NCI-H1105 treated with DMSO at 0.1 percent for 48 hours (cell line): Measurements from ENCODE around the gene SLC16A3.

Experiments
- DNase-seq: peaks from one replicate; lab custom pipeline; 2025; lab: John Stamatoyannopoulos, UW

The SLC16A3 gene

DNA sequence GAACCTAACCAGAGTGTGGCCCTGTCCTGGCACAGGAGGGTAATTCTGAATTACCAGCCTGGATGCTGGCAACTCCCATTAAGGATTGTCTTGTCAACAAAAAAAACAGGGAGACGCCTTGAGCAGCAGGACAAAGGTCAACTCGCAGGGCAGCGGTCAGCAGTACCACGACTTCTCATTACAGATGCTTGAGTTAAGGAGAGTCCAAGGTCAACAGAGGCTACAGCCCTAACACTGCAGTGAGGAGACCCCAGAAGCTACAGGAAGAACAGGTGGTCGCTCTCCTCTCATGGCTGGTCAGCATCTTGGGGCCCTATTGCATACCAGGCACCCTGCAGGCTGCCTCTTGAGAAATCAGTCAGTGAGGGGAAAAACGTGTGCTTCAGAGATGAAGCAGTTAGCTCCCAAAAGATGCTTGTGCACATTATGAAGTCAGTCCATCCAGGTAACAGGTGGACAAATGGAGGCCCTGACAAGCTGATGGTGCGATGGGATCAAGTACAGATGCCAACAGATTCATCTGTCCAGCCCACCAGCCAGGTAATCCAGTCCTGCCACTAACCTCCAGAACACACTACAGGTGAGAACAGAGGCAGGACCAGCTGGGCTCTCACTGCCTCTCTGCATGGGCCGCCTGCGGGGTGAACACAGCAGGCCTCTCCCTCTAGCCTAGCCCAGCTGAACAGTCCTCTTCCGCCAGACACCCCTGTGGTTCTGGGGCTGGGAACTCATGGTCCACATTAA is 40.5 kb downstream of the SLC16A3 start:
- DNase-seq: no peak

DNA sequence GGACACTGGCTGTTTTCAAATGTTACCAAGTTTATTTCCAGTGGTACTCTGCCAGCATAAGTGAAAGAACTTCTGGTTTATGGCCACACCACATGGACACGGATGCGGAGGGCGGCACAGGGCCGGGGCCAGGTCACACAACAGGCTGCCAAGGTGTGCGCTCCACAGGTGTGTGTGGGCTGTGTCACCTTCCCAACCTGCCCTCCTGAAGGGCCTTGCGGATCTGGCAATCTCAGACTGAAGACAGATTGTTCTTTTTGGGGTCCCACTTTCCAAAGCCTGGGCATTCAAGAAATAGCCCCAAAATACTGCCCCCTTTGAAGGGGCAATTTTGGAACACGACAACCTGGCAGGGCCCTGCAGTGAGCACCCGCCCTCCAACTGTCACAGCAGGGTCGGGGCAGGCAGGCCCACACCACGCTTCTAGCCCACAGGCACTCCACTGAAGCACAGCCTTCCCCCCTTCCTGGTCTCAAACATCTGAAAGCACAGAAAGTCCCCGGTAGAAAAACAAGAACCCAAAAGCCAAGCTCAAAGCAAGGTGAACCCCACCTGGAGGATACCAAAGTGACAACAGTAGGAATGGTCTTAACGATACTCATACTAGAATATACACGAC is 41.1 kb downstream of the SLC16A3 start:
- no peak for DNase-seq

DNA sequence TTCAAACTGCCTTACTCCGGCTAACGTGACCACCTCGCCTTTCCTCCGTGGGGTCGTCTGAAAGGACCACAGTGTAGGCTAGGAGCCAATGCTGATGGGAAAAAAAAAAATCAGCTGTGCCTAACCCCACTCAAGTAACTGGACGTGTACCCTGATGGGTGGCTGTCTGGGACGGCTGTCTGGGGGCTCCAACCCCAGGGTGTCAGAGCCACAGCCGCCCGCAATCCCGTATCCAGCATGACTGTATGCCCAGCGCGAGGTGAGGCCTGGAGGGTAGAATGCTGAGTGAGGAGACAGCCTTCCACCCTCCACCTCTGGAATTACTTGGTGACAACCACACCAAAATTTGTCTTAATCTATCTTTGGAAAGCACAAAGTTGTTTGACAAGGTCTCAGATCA is 41.8 kb downstream of the SLC16A3 start:
- no peak for DNase-seq

DNA sequence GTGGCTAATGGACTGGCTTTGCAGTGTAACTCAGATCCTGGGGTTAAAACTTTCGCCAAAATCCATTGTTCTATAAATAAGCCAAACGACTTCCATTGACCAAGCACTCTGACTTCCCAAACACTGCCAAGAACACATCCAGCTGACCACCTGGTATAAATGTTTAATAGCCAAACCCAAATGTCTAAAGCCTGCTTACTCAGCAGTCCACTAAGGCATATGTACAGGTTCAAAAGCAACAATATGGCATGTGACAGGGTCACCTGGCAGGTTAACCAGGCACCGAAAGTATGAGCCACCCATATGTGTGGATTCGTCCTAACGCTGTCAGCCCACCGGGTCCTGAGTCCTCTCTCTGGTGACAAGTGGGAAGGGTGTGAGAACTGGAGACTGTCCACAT is 42.6 kb downstream of the SLC16A3 start:
- DNase-seq: no peak

DNA sequence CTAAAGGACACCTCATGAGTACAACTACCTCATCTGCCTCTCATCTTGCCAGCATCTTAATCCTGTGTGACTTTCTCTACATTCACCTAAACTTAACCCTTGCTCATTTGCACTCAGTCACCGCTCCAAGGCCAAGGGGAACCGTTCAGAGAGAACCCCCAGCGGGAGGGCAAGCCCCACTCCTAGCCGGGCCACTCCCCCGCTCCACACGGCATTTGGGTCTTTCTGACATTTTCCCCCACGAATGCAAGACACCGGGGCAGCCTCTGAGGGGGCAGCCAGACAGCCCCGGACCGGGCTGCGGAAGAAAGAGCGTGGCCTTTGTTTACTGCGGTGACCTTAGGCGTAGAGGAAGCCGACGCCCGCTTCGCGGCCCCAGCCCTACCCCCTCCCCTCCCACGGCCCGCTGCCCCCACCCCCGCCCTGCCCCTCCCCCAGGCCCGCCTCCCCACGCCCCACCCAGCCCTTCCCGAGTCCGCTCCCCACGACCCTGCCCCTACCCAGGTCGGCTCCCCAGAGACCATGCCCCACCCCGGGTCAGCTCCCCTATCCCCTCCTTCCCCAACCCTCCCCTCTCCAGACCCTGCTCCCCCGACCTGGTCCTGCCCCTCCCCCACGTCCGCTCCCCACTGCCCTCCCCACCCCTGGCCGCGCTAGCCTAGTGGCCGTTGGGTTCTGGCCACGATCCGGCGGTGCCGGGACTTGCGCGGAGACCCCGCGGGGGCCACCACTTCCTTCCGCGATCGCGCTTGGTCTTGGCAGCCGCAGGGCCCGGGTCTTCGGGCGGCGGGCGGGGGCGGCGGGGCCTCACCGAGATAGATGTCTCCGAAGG is 43.9 kb downstream of the SLC16A3 start:
- DNase-seq: no peak

DNA sequence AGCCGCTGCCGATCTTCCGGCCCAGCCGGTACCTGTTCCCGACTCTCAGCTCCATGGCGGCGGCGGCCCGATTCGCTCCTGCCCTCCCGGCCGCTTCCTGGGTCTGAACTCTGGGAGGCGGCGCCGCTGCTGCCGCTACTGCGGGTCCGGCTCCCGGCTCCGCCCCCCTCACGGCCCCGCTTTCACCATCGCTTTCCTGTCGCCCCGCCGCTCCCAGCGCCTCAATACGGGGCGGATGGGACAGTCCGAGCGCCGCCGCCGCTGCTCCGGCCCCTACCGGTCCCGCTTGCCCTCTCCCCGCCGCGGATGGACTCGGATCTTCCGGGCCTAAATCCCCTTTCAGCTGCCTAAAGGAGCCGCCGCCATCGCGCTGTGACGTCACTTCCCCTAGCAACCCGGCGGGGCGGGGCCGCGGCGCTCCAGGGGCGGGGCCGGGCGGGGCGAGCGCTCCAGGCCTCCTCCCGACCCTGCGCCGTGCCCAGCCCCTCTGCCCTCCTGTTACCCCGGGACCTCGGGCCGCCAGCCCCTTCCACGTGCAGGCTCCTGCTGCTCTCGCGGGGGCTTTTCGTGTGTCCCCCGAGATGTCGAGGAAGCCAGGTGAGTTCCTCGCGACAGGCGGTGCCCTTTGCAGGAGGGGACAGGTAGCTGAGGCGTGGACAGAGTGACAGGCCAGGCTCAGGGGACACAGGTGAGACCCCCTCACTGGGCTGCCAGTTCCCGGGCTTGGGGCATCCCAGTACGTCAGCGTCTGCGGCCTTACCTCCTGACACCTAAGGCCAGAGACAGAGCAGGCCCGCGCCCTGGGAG is 44.7 kb downstream of the SLC16A3 start, which contains the start of gene CSNK1D:
Gene CSNK1D (minus strand): TSS at position 374 of the 807 bp plus-strand sequence. CDS start 319 bp downstream, at position 55.
- DNase-seq: peak; percentile 73

DNA sequence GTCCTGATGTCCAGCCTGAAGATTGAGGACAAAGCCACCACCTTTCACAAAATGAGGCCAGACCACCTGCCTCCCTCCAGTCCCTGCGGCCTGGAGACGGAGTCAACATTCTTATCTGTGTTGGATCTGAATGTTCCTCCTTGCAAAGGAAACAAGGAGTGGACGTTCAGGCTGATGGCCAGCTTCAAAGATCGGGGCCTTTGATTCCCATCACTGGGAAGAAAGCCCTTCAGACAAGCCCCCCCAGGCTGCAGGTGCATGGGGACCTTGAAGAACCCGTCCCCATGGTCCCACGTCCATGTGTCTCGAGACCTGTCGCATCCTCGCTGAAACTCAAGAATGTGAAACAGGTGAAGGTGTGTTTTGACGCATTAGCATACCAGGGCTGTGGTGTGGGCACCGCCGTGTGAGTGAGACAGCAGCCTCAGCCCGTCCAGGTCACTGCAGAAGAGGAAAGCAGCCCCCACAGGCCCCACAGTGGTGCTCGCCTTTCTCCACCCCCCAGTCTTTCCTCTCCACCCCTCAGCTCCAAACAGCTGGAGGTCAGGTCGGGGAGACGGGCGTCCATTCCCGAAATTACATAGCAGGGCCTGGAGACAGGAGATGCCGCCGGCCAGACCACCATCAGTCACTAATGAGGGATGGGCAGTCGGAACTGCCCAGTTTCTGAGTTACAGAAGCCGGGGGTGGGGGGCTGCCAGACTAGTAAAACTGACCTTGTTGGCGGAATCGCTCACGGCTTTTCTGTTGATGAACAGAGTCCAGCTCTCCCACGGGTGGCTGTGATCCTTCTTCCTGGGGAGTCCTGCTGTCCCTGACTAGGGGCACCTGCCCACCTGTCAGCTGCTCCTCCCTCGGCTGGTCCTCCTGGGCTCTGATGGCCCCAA is 45.5 kb downstream of the SLC16A3 start:
- DNase-seq: no peak

DNA sequence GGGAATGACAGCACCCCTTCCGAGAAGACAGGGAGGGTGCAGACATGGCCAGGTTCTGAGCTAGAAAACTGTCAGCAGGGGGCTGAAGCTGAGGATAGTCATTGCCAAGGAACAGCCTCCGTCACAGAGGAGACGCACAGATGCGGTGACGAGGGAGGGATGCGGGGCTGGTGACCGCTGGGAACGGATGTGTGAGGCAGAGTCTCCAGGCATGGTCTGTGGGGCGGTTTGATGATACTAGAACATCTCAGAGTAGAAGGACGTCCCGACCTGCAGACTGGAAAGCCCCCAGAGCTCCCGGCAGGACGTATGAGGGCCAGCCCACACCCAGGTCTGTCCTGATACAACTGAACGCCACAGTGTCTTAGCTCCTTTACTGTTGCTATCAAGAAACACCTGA is 46.5 kb downstream of the SLC16A3 start:
- no peak for DNase-seq

DNA sequence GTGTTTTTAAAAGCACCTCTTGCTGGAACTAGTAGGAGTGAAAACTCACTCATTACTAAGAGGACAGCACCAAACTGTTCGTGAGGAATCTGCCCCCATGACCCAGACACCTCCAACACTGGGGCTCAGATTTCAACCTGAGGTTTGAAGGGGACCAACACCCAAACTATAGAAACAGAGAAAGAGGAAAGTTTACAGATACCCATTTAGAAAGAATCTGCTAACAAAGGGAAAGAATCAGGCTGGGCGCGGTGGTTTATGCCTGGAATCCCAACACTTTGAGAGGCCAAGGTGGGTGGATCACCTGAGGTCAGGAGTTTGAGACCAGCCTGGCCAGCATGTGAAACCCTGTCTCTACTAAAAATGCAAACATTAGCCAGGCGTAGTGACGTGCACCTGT is 48.1 kb downstream of the SLC16A3 start:
- no peak for DNase-seq

DNA sequence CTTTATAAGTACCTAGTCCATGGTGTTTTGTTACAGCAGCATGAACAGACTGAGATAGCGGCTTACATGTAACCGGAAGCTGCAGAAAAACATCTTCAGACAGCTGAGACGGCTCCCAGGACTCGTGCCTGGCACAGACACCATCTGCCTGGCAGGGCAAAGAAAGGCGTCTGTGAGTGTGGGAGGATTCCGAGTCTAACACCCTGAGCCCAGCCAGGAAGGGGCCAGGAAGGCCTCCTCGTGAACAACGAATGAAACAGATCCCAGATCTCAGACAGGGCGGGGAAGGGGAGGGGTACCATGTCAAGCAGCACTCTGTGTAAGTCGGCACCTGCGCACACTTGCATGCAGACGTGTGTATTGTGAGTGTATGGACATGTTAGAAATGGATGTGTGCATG is 49.0 kb downstream of the SLC16A3 start:
- DNase-seq: no peak

DNA sequence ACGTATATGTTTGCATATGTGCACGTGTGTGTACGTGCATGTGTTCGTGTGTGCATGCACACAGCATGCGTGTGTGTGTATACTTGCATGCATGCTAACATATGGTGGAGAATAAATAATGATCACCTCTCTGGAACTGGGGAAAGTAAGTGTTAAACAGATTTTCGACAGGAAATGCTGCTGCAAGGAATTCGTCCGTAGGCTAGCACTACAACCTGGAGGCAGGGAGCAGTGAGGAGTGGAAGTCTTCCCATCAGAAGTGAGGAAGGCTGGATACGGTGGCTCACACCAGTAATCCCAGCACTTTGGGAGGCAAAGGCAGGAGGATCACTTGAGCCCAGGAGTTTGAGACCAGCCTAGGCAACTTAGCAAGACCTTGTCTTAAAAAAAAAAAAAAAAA is 49.5 kb downstream of the SLC16A3 start:
- DNase-seq: no peak

DNA sequence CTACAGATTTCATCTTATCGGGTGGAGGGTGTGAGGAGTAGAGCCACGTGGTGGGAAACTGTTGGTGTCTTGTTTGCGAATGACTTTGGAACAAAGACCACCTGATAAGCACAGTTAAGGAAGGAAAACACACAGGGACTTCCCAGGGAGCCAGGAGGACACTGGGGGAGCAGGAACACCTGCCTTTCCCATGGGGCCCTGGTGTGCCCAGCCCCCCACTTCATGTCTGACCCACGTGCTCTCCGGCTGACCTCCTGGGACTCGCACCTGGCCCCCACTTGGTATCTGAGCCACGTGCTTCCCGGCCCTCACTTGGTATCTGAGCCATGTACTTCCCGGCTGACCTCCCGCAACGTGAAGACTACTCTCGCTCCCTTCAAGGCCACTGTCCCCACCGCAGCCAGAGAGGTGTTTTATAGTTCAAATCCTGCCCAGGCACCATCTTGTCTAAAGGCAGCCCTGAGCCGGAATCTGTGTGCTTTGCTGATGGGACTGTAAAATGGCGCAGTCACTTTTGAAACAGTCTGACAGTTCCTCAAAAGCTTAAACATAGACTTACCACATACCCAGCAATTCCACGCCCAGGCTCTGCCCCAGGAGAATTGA is 50.0 kb downstream of the SLC16A3 start:
- no peak for DNase-seq

DNA sequence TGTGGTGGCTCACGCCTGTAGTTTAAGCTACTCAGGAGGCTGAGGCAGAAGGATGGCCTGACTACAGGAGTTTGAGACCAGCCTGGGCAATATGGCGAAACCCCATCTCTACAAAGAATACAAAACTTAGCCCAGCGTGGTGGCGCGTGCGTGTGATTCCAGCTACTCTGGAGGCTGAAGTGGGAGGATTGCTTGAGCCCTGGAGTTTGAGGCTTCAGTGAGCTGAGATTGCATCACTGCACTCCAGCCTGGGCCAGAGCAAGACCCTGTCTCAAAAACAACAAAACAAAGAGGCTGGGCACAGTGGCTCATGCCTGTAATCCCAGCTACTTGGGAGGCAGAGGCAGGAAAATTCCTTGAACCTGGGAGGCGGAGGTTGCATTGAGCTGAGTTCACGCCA is 51.7 kb downstream of the SLC16A3 start:
- no peak for DNase-seq

DNA sequence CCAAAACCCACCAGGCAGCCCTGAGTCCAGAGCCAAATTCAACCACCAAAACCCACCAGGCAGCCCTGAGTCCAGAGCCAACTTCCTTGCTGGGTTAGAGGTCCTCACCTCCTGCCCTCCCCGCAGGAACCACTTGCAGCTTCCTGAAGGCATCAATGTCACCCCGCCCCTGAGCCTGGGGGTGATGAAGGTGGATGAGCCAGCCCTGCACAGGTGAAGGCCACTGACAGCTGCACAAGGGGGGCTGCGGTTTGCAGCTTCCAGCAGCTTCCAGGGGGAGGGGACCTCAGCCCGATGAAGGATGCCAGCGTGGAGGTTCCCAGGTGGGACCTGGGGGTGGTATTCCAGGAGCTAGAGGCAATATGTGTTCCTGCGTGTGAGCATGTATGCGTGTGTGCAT is 52.2 kb downstream of the SLC16A3 start:
- DNase-seq: no peak

DNA sequence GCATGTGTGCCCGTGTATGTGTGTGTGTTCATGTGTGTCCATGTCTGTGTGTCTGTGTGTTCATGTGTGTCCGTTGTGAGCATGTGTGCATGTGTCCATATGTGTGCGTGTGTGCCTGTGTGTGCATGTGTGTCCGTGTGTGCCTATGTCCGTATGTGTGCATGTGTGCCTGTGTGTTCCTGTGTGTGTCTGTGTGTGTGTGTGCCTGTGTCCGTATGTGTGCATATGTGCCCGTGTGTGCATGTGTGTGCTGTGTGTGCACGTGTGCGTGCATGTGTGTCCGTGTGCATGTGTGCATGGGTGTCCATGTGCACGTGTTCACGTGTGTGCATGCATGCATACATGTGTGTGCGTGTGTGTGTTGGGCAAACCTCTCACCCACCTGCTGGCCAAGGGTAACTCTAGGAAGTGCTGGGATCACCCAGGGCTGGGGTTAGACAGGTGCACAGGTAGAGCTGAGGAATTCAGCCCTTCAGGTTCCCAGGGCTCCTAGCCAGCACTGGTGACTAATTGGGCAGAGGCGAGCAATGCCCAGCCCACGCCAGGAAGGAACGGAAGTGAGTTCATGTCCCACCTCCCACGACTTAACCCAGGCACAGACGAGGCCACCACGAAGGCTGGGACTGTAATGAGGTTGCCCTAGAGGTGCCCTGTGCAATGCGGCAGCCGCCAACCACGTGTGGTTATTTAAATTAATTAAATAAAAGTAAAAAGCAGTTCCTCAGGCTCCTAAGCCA is 52.8 kb downstream of the SLC16A3 start:
- no peak for DNase-seq

DNA sequence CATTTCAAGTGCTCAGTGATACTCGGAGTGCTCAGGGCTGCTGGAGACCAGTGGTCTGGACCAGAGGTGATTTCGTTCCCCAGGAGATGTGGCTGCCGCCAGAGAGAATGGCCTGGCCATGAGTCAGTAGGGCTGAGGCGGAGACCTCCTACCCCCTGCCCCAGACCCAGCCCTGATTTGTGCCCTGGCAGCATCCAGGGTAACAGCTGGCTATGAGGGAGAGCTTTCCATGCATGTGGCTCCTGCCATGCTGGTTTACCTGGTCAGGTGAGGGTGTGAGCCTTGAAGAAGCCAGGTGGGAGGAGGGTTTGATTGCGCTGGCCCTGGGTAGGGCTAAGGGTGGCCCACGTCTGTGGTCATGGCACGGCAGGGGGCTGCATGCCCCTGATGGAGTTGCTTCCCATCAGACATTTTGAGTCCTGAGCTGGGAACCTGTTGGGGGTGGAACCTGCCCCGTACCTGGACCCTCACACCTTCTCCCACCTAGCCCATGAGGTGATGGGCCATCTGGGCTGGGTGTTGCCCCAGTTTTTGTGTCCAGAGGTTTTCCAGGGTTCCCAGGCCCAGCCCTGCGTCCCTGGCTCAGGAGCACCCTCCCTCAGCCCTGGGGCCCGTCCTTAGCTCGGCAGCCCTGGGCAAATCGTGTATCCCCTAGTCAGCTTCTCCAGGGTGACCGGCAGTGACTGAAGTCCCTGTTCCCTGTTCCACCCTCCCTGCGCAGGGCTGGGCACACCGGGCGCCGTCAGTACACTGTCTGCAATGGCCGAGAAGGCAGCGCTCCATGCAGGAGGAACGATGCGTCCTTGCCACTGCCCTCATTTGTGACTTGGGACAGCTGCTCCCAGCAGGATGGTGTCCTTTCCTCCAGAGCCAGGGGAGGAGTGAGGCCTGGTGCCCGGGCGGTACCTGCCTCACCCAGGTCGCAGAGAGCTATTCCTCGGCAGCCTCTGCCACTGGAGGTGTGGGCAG is 53.7 kb downstream of the SLC16A3 start:
- DNase-seq: no peak

DNA sequence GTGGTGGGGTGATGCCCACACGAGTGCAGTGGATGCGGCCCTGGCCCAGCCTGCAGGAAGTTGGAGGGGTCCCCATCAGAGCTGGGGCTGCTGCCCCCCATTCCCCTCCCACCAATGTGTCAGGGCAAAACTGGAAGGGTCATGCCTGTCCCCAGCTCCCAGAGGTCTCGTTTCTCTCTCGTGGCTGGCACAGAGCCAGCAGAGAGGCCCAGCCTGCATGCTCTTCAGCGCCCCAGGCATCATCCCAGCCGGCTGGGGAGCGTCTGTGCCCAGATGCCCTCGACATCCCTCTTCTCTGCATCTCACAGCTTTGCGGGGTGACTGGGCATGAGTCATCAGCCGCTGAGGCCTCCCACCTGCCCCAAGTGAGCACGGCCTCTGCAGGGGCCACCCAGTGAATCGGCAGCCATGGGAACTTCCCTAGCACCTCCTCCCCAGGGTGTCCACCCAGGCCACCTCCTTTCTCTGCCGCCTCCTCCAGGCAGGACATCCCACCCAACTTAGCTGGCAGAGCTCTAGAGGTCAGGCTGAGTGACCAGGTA is 54.4 kb downstream of the SLC16A3 start:
- DNase-seq: peak; percentile 18

DNA sequence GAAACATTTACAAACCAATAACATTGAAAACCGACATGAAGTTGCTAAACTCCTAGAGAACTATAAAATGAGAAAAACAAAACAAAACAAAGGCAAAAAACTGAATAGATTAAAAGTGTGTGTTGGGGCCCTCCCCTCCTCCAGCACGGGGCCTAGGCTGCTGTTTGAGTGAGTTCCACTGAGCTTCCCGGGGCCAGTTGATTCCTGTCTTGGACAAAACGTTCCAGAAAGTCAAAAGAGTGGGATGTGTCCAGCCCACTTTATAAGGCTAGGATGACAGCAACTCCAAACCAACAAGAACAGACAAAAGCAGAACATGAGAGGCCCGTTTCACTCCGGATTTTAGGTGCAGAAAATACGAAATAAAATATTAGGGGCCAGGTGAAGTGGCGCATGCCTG is 56.3 kb downstream of the SLC16A3 start:
- no peak for DNase-seq
